Measurements from ENCODE around the gene HOXC5.

DNA sequence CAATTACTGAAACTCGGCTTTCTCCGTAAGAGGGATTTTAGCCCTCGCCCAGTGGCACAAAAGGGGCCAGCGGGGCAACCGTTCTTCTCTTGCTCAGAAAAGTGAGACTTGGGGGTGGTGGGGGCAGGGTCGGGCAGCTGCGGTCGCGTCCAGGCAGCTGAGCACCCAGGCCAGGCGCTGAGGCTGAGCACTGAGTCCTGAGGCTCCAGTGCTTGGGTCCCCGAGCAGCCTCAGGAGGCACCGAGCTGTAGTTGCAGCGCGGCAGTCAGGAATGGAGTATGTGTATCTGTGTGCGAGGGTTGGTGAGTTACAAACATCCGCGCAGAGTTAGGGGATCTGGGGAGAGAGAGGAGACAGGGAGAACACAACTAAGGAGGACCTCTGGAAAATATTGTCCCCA is 8.7 kb upstream of the HOXC5 start:
- TF ChIP-seq, protein P1, sequence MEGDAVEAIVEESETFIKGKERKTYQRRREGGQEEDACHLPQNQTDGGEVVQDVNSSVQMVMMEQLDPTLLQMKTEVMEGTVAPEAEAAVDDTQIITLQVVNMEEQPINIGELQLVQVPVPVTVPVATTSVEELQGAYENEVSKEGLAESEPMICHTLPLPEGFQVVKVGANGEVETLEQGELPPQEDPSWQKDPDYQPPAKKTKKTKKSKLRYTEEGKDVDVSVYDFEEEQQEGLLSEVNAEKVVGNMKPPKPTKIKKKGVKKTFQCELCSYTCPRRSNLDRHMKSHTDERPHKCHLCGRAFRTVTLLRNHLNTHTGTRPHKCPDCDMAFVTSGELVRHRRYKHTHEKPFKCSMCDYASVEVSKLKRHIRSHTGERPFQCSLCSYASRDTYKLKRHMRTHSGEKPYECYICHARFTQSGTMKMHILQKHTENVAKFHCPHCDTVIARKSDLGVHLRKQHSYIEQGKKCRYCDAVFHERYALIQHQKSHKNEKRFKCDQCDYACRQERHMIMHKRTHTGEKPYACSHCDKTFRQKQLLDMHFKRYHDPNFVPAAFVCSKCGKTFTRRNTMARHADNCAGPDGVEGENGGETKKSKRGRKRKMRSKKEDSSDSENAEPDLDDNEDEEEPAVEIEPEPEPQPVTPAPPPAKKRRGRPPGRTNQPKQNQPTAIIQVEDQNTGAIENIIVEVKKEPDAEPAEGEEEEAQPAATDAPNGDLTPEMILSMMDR (IDR thresholded peaks at IDR 0.05; ENCODE audit: low read length): no peak
- no peak for TF ChIP-seq EZH2phosphoT487 (IDR thresholded peaks at IDR 0.05; ENCODE audit: low read length)
